Measurements from ENCODE around the gene FBXO21.
A peak's percentile ranks its signal among the peaks of the same experiment; 100 is the strongest.

The FBXO21 gene

DNA sequence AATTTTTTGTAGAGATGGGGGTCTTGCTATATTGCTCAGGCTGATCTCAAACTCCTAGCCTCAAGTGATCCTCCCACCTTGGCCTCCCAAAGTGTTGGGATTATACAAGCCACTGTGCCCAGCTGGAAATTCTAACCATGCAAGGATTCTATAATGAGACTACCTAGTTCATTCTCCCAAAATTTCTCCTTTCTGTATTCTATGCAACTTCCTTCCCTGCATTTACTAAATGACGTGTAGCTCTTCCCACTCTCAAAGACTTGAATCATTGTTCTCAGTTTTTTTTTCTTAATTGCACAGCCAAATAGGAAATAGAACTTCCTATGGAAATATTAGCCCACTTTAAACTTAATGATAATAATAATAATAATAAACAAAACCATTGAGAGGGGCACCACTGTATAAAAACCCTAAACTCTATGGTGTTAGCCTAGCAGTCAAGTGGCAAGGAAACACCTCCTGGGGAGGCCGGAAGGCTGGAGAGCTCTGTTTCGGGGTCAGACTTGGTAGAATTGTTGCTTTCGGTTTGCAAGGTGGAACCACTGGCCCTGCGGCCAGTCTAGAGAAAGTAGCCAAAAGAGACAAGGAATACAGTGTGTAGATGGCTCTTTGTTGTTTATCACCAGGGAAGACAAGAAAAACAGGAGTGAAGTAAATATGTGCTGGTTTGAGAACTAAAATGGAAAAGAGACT lies 51.1 kb downstream of the FBXO21 start:
- no peak for DNase-seq (ENCODE audit: low spot score)

DNA sequence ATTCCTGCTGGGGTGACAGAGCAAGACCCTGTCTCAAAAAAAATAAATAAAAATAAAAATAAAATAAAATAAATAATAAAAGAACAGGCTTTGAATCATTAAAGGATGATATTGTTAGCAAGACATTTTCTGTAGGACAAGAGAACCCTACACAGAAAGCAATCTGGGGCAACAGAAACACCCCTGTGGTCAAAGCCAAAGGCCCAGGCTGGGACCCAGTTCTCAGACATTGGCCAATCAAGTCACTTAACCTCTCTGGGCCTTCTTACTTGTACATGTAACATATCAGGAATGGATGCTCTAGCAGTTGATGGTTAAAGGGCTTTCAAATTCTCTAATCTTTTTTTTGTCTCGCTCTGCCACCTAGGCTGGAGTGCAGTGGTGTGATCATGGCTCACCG lies 55.5 kb downstream of the FBXO21 start:
- no peak for DNase-seq (ENCODE audit: low spot score)

DNA sequence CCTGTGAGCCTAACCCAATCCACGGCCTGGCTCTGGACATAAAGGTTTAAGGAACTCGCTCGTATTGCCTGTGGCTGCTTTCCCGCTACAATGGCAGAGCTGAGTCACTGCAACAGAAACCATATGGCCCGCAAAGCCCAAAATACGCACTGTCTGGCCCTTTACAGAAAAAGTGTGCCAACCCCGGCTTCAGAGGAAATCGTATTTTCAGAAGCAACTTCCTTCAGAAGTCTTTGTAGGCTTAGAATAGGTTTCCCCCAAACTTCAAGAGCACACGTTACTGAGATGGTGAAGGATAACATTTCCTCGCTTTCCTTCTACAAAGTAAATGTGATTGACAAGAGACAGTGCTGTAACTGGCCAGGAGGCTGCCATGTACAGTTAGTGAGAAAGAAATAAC lies 56.2 kb downstream of the FBXO21 start:
- DNase-seq (ENCODE audit: low spot score), result no peak

DNA sequence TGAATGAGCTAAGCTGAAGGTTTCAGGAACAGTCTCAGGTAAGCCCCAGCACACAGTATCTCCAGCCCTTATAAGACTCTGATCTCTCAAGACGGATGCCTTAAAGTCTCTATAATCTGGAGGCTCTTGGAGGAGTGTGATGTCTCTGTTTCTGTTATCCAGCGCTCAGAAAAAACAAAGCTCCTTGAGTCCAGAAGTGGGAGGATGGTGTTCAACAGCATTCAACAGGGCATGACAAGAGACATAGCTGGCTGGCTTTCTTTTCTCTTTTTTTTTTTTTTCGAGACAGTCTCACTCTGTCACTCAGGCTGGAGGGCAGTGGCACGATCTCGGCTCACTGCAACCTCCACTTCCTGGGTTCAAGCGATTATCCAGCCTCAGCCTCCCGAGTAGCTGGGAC lies 59.5 kb downstream of the FBXO21 start:
- no peak for DNase-seq (ENCODE audit: low spot score)

DNA sequence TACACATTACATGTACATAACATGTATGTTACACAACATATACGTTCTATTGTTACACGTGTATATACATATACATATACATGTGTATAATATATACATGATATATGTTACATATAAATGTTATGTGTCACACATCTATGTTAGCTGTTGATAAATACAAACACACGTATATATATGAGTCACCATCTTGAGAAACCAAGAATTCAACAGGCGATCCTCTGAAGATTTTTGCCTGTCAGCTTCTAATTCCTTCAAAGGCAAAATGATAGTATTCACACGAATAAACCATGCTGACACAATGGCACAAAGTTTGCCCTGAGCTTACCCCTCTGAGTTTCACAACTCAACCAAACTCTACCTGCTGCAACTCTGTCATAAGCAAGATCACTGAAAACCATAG lies 60.9 kb downstream of the FBXO21 start:
- no peak for DNase-seq (ENCODE audit: low spot score)

DNA sequence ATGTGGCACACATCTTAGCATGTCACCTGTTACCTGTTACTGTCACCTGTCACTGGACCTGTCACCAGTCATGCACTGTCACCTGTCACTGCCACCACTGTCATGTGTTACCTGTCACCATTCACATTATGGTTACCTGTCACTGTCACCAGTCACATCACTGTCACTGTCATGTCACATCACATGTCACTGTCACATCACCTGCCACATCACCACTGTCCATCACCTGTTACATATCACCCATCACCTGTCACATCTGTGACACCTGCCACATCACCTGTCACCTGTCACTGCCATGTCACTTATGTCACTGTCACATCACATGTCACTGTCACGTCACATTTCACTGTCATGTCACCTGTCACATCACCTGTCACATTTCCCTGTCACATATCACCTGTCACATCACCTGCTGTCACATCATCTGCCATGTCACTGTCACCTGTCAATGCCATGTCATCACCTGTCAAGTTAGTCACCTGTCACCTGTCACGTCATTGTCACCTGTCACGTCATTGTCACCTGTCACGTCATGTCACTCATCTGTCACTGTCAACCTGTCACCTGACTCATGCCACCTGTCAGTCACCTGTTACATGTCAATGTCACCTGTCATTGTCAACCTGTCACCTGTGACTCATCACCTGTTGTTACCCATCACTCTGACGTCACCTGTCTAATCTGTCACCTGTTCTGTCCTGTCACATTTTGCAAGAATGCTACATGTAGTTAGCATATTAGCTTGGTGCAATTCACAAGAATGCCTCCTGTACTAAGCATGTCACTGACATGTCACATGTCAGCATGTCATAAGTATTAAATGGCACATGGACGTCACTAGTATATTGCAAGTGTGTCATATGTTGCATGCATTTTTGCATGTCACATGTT lies 62.1 kb downstream of the FBXO21 start:
- no peak for DNase-seq (ENCODE audit: low spot score)

DNA sequence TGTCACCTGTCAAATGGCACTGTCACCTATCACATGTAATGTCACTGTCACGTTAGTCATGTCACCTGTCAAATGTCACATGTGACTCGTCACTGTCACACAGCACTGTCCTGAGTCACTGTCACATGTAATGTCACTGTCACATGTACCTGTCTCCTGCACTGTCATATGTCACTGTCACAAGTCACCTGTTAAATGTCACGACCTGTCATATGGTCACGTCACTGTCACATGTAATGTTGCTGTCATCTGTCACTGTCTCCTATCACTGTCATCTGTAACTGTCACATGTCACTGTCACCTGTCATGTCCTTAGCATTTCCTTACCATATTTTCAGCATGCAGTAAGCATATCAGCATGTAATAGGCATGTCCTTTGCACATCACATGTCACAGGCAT lies 63.9 kb downstream of the FBXO21 start:
- DNase-seq (ENCODE audit: low spot score), result no peak

DNA sequence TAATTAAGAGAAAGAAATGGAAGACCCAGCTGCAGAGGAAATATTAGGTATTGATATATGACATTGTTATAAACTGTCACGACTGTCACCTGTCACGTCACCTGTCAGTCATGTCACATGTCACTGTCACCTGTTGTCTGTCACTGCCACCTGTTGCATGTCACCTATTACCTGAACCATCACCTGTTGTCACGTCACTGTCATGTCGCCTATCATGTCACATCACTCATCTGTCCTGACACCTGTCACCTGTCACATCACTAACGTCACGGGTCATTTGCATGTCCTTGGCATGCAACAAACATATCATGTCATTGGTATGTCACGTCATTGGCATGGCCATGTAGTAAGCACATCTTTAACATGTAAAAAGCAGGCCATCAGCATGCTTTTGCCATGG lies 64.5 kb downstream of the FBXO21 start:
- DNase-seq (ENCODE audit: low spot score), result no peak

DNA sequence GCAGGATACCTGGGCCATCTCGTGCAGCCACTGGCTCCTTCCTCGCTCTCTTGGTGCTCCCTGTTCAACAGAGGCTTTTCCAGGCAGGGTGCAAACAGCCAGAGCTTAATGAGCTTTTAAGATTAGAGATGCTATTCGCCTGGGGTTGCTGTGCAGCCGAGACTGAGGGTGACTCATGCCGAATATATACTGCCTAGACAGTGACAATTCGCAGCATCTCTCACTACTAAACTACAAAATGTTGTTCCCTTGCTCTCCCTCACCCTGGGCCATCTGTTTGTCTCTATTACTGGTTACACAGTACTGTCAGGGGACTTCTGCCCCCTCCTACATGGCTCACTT lies 65.0 kb downstream of the FBXO21 start:
- no peak for DNase-seq (ENCODE audit: low spot score)

DNA sequence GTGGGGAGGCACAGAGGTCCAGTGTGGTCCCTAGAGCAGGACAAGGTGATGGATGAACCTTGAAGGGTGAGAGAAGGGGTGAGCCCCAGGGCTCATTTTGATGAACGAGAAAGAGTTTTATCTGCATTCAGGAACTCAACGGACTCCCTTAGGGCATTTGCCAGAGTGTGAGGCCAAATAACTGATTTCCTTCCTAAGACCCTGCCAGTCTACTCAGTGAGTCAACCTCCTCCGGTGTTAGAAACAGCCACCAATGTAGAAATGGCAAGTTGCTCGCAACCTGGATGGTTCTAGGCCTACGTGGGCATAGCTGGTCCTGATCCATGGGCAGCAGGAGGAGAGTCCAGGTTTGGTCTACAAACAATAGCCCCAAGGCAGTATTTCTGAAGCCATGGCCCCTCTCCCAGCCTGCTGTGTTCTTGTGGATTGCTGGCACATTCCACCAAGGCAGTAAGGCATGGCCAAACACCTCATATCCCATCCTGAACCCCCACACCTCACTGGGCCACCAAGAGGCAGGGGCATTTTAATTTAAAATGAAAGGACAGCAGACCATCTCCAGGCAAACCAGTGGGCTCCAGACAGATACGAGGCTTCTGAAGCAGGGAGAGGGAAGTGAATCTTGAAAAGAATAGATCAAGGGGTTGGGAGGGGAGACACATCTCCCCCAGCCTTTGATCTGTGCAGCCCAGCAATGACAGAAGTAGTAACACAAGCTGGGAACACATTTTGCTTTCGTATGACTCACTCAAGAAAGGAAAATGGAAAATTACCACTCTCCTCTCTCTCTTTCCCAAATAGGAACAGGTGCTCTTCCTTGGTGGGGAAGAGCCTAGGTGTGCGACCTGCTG lies 65.6 kb downstream of the FBXO21 start:
- no peak for DNase-seq (ENCODE audit: low spot score)

DNA sequence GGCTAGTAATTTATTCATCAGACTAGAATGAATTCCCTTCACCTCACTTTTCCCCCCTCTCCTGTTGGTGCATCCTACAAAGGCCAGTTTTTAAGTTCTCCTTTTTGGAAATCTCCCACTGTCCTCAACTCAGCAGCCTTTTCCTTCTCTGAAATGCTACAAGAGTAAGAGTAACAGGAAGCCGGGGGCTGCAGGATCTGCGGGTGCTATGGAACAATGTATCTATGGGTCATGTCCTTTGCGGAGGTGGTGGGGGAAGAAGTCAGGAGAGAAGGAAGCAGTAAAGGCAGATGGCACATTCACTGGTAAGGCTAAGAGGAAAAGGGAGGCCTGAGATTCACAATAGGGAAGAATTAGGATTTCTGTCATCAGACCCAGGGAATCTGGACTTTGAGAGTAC lies 68.8 kb downstream of the FBXO21 start:
- peak; percentile 26 for DNase-seq (ENCODE audit: low spot score)

DNA sequence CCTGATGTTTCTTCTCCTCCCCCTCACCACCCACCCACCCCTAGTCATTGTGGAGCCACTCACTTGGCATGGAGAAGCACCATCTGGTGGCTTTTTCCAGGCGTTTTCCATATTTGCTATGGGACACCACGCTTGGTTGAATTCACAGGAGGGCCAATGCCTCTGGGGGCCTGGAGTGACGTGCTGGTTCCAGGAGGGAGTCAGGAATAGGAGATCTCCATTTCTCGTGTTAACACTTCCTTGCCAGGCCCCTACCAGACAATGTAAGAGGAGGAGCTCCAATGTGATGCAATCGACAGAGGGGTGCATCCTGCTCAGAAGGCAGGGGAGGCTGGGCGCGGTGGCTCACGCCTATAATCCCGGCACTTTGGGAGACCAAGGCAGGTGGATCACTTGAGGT lies 69.5 kb downstream of the FBXO21 start:
- DNase-seq (ENCODE audit: low spot score), result no peak

DNA sequence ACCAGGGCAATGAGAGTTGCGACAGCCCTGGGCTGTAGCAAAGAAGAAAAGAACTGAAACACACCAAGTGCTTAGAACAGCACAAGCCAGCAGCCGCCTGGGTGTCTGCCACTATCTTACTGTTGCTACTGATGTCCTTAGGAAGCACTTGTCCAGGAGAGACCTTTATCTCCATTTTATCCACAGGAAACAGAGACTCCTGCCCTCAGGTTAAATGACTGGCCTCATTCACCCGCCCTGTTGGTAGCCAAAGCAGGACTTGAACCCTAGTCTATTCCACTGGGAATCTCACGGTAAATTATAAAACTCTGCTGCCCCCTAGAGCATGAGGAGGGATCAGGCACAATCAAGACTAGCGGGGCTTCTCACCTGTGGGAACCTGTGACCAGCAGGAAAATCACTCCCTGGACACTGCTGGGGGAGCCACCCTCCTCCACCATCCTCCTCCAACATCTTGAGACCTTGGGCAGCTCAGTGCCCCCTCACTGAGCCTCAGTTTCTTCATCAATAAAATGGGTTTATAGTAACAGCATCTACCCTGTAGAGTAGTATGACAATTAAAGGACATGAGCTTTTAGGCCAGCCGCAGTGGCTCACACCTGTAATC lies 70.6 kb downstream of the FBXO21 start:
- DNase-seq (ENCODE audit: low spot score), result no peak

DNA sequence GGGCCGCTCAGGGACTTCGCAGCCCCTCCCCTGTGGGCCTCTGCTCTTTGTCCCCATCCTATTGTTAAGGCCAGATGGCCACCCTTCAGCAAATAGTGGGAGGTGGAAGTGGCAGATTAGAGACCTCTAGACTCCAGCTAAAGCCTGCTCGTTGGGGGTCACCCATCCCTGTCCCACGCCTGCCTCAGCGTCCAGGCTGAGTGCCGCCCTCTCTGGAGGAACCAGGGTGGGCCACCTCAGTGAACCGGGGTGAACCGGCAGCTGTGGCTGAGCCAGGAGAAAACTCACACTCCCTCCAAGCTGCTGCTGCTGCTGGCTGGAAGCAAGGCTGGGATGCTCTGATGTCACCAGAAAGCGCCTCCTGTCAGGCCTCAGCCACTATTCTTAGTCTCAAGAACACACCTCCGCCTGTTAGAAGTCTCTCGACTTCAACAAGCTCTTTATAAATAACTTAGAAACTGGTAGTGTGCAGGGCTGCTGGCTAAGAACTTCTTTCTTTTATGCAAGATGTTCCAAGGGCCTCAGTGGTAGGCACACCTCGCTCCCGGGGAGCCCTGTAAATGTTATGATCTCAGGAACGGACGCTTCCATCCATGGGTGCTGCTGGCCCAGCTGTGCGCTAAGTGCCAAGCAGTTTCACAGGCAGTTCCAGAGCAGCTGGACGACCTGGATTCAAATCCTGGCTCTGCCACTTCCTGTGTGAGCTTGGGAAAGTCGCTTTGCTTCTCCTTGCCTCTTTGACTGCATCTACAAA lies 71.3 kb downstream of the FBXO21 start:
- no peak for DNase-seq (ENCODE audit: low spot score)

DNA sequence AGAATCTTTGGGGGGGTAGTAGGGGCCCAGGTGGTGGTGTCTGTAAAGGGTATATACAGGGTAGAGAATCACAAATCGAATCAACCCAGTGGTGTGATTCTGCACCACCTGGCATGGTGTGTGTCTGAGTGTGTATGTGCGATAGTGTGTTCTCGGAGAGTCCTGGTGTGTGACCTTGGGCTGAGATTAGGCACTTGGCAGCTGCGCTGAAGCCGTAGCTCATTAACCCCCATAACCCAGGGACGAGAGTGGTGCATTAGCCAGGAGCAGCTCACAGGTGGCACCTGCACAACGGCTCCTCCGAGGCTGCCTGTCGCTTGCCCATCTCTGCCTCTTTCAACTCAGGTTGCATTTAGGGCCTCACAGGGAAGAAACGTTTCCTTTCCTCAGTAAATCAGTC lies 75.5 kb downstream of the FBXO21 start:
- DNase-seq (ENCODE audit: low spot score), result no peak

DNA sequence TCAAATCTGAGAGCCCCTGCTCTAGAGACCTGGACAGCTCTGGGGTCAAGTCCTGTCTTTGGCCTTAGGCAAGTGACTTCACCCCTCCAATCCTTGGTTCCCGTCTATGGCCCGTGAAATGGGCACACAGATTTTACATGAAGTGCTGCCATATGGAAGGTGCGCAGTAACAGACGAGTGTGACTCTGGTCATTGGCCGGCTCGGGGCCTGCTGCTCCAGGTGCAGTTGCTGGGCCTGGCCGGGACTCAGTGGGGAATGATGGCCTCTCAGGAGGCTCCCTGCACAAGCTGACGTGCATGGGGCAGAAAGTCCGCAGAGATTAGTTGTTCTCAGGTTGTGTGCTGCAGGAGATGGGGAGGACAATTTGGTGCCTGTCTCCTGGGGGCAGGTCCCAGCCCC lies 77.0 kb downstream of the FBXO21 start:
- DNase-seq (ENCODE audit: low spot score), result no peak

DNA sequence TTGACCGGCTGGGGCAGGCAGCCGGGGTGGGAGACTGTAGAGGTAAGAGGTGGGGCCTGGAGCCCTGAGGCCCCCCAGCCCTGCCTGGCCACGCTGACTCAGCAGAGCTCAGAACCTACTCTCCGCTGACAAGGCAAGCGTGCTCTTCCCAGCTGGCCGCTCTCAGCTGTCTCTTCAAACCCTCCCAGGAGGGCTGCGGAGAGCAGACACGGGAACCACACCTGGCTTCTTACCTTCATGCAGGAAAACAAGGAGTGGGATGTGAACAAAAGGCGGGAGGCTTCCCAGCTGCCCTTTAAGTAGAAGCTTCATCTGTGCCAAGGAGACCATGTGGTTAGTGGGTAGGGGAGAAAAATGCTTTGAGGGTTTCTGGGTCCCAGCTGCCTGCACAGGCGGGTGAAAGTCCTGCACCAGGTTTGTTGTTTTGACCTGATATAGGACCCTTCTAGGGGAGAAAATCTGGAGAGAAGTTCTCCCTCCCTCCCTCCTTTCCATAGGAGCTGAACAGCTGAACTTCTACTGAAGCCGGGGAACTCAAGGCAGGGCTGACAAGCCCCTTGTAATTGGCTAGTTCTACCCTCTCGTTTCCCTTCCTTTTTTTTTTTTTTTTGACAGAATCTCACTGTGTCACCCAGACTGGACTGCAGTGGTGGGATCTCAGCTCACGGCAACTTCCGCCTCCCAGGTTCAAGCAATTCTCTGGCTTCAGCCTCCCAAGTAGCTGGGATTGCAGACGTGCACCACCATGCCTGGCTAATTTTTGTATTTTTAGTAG lies 78.3 kb downstream of the FBXO21 start:
- DNase-seq (ENCODE audit: low spot score), result no peak

DNA sequence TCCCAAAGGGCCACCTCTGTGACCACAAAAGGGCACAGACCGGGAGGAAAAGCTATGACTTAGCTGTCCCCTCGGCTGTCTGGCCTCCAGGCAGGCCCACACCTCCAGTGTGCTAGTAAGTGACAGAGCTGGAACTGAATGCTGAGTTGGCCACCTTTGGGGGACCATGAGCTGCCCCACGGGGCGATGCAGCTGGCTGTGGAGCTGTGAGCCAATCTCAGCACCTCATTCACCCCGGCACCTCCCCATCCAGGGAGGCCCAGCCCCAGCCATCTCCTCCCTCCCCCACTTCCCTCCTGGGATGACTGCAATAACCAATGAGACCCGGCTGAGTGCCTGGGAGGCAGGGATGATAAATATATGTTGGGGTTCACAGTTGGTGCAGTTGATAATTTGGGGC lies 78.9 kb downstream of the FBXO21 start:
- DNase-seq (ENCODE audit: low spot score), result no peak

DNA sequence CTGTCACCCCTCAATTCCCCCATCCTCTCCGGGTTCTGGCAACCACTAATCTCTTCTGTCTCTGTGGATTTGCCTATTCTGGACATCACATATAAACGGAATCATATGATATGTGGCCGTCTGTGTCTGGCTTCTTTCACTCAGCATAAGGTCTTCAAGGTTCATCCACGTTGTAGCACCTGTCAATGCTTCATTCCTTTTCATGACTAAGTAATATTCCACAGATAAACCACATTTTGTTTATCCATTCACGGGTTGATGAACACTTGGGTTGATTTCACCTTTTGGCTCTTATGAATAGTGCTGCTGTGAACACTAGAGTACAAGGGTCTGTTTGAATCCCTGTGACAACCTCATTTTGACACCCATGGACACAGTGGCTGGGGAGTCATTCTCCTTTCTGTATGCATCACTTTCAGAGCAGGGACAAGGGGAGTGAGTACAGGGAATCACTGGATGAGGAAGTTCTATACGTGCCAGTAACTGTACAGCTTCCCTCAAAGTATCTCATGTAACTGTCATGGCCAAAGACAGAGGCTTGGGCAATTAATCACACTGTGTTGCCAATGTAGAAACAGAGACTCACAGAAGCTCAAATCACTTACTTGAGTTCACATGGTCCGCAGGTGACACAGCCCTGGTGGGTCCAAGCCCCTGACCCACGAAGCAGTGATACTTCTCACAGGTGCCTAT lies 80.2 kb downstream of the FBXO21 start:
- no peak for DNase-seq (ENCODE audit: low spot score)

DNA sequence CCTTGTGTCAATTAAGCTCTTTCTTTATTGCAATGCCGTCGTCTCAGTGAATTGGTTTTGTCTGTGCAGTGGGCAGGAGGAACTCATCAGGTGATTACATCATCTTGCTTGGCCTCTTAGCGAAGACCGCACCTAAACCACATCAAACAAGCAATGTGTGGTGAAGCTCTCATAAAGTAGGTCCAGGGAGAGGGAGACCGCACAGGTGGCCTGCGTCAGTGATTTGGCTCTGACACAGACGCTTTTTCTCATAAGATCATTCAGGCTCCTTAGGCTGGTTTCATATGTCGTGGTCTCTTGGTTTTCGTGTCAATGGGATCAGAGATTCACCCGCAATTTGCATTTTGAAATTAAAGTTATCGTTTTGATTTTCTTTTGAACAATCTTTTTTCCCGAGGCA lies 84.4 kb downstream of the FBXO21 start:
- no peak for DNase-seq (ENCODE audit: low spot score)

All from kidney capillary endothelial cell (primary cell).